NCI-H1105 (cell line): Measurements from ENCODE around the gene STUM.
"Not testable (repeated sequence)": the region's sequence is repeated elsewhere in the genome, so short reads cannot be mapped to it uniquely, and the experiment has no call there.

Source experiments
- DNase-seq: peaks from one replicate; lab custom pipeline; 2025; lab: John Stamatoyannopoulos, UW

The STUM gene

DNA sequence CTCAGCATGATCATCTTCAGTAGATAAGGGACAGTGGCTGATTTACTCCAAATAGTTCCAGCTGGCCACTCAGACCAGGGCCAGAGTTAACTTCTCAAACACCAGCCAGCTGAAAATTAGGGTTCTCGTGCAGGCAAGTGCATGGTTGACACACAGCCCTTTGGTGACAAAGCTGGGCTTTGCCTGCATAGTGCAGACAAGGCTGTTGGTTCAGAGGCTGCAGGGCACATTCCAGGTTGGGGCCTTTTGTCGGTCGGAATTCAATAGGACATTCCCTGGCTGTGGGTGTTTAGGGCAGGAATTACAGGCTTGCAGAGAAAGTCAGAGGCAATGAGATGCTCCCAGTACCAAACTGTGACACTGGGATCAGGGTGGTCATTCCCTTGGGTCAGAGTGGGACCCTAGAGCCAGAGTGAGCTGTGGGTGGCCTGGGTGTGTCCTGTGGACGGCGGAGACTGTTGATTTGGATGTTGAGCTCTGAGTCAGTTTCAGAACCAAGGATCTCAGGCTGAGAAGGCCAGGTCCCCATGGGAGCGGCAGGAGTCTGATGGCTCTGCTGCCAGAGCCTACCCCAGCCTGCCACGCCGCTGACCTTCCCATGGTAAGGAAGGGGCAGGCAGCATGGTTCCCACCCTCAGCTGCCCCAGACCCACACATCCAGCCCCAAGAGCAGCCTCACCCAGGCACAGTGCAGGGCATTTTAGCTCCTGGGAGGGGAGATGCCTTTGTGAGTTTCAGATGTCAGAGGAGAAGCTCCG, 56.2 kb downstream of the STUM start:
- no peak for DNase-seq

GRCh38 chr1:226605318-226605950, 56.9 kb downstream of the STUM start:
- no peak for DNase-seq

GRCh38 chr1:226606311-226607267, 58.0 kb downstream of the STUM start:
- DNase-seq: no peak

DNA sequence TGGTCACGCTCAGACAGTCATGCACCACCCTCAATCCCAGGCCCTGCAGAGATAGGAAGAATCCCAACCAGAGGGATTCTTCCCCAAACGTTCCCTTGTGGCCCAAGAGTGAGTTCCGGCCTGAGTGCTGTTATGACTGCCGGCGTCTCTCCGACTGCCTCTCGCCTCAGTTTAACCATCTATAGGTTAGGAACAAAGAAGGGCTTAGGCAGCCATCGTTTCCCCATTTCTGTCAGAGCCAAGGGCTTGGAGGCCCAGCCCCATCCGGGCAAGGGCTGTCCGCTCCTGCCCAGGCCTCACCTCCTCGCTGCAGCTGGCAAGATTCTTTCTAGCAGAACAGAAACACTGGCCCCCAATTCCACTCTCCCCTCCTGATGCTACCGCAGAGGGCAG, 58.7 kb downstream of the STUM start:
- DNase-seq: no peak

GRCh38 chr1:226607821-226608220, 59.3 kb downstream of the STUM start:
- no peak for DNase-seq

- DNase-seq: peak; percentile 41
These were observed 60.3 kb downstream of the STUM start for GRCh38 chr1:226608699-226609505.

GRCh38 chr1:226609836-226610455, 61.4 kb downstream of the STUM start:
- no peak for DNase-seq

GRCh38 chr1:226610671-226611070, 62.1 kb downstream of the STUM start:
- no peak for DNase-seq

DNA sequence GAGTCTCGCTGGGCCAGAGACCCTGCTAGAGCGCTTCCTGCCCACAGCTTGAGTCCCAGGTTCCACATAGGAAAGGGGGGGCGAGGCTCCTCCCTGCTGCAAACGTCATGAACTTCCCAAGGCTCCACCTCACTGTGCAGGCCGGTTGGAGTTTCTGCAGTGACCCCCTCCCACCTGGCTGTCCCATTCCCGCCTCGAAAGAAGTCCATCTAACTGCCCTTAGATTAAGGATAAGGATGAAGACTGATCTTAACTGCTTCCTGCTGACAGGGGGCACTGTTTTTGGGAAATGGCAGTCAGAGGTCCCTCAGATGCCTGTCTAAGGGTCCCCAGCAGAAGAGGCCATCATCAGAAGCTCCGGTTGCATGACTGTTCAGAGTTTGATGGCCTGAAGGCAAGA, 62.7 kb downstream of the STUM start:
- no peak for DNase-seq

- not testable (repeated sequence) for DNase-seq
These were observed 63.4 kb downstream of the STUM start for GRCh38 chr1:226611980-226612379.

DNA sequence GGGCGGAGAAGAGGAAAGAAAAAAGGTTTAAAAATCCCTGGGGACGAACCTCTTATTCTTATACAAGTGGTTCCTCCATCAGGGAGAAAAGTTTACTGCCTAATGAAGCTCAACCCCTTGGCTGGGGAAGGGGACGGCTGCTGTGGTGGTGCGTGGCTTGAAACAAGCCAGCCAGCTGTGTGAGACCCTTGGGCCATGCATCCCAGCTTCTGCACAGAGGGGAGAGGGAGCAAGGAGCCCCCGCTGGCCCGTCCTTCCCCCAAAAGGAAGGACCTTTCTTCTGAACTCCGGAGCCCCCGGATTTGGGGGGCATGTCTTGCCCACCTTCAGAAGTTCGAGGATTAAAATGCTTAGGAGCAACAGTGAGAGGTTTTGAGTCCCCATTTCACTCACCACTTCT, 67.3 kb downstream of the STUM start:
- no peak for DNase-seq

GRCh38 chr1:226616636-226617035, 68.1 kb downstream of the STUM start:
- DNase-seq: no peak

DNA sequence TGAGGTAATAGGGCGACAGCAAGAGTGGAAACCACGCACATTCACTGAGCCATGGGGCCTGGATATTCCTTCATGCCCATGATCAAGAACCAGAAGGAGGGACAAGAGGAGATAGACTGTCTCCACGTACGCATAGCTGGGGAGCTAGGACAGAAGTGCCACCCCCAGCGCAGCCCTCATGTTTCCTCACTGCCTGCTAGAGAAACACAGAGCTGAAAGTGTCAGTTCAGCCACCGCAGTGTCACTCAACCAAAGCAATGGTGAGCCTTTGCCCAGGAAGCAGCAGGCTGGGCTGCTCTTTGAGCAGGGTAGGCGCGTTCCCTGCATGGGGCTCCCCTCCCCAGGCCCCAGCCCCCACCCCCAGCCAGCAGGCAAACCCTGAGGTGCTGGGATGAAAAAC, 68.5 kb downstream of the STUM start:
- DNase-seq: no peak

DNA sequence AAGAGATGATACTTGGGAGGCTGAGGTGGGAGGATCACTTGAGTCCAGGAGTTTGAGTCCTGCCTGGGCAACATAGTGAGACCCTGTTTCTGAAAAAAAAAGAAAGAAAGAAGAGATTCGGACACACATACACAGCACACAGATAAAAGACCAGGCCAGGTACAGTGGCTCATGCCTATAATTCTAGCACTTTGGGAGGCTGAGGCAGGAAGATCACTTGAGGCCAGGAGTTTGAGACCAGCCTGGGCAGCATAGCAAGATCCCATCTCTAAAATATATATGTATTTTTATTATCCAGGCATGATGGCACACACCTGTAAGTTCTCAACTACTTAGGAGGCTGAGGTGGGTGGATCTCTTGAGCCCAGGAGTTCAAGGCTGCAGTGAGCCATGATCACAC, 69.2 kb downstream of the STUM start:
- not testable (repeated sequence) for DNase-seq

- DNase-seq: no peak
These were observed 69.8 kb downstream of the STUM start for GRCh38 chr1:226618380-226618779.

- no peak for DNase-seq
These were observed 70.5 kb downstream of the STUM start for GRCh38 chr1:226619031-226619430.

GRCh38 chr1:226622012-226622411, 73.4 kb downstream of the STUM start:
- no peak for DNase-seq

GRCh38 chr1:226624526-226624925, 76.0 kb downstream of the STUM start:
- no peak for DNase-seq

DNA sequence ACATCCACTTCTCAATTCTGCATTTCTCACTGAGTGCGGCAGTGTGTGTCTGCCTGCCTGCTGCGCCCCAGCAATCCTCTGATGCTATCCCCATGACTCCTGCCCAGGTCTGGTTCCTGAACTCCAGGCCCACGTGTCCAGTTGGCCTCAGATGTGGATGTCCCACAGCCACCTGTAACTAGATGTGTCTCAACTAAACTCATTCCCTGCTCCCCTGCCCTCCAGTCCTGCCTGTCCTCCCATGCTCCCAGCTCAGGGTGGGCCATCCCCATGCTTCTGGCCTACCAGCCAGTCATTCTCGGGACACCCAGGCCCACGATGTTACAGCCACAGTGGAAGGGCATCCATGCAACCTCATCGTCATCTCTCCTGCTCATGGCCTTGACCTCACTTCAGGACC, 76.8 kb downstream of the STUM start:
- DNase-seq: no peak

DNA sequence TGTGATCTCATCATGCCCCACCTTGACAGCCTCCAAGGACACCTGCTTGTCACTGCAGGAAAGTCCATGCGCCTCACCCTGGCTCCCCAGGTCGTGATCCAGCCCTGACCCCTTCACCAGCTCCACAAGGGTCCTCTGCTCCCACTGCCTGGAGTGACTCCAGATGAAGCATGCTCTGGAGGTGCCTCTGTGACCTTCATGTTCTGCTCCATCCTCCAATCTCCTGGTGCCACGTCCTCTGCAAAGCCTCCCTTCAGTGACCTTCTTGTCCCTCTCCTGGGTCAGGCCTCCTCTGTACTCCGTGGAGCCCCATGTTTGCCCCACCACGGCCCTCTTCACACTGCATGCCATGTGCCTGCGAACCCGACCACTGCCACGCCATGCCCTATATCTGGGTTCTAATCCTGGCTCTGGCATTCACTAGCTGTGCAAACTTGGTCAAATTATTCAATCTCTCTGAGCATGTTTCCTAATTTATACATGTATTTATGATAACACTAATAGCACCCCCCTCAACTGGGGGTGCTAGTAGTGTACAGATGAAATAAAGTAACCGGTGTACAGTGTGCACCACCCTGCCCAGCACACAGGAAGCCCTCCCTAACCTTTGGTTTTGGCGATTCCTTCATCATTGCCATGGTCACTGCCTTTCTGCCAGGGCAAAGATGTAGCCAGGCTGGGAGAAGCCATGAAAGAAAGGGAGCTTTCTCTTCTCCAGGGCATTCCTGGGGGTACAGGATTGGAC, 77.4 kb downstream of the STUM start:
- DNase-seq: no peak

- DNase-seq: no peak
These were observed 78.0 kb downstream of the STUM start for GRCh38 chr1:226626577-226626956.
